ENCODE results near the gene PTRH1.

- TF ChIP-seq CEBPB (IDR thresholded peaks at IDR 0.05; ENCODE audit: low read depth, low read length) (no peak), POLR2A (IDR thresholded peaks at IDR 0.05; ENCODE audit: low read depth, low read length) (no peak), BHLHE40 (IDR thresholded peaks at IDR 0.05; ENCODE audit: low read depth, low read length) (no peak), CTCF (conservative IDR thresholded peaks at IDR 0.05; ENCODE audit: low read depth, low read length) (no peak), RCOR1 (IDR thresholded peaks at IDR 0.05; ENCODE audit: insufficient replicate concordance, low read length) (no peak), FOS (IDR thresholded peaks at IDR 0.05; ENCODE audit: low read depth, low read length) (no peak), MAFK (IDR thresholded peaks at IDR 0.05; ENCODE audit: low read depth, low read length) (no peak), MXI1 (IDR thresholded peaks at IDR 0.05; ENCODE audit: borderline replicate concordance, low read depth, low read length) (no peak), RAD21 (IDR thresholded peaks at IDR 0.05; ENCODE audit: low read length) (no peak), USF2 (IDR thresholded peaks at IDR 0.05; ENCODE audit: low read depth, low read length) (no peak), NFE2L2 (IDR thresholded peaks at IDR 0.05; ENCODE audit: low read depth, low read length) (no peak), SMC3 (IDR thresholded peaks at IDR 0.05; ENCODE audit: low read depth, low read length) (no peak), MAZ (IDR thresholded peaks at IDR 0.05; ENCODE audit: borderline replicate concordance, low read depth, low read length) (no peak)
These were observed 14.8 kb upstream of the PTRH1 start for GRCh38 chr9:127730262-127730661.

Data from IMR-90 (cell line).